Measurements from ENCODE around the gene RHBDF2. TPM values are rescaled to one million over a fixed set of nuclear protein-coding genes. Genes with fewer than 3 reads are reported as not detected.

RHBDF2 gene
- total RNA-seq, 4 donors from 2014 or later = 11.3 to 47.4 (median 23.2) TPM

DNA sequence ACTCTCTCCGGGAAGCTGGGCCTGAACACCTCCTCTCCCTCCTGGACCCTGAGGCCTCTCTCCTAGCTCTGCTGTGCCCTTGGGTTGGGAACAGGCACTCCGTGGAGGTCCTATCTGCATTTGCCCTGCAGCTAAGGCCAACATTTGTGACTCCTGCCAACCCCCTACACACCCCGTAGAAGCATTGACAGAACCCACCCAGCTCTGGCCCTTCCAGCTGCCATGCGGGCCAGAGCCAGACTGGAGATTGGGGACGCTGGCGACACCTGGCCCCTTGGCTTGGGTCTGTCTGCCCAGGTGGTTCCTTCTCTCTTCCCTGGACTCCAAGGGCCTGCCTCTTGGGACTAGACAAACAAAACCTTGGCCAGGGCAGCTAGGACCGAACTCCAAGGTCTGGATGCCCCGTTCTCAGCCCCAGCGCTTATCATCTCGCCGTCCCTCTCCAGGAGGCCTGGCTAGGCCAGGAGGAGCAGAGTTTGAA, 644 bp upstream of the RHBDF2 start:
- no peak for TF ChIP-seq POLR2AphosphoS5 (IDR thresholded peaks at IDR 0.05)
- Histone ChIP-seq H3K27me3 (peaks cover 2% of the 10 kb centered on the region), H3K4me1 (peaks cover 15 to 51% (median 24%) of the 10 kb centered on the region in 4 donors), H3K9me3 (no peaks in the 10 kb centered on the region), H3K36me3 (no peaks in the 10 kb centered on the region), H3K4me3 (peak overlapping the region in 3 of 4 donors; percentile 69 to 78 (median 75)), H3K27ac (peak overlapping the region; percentile 80 to 87 (median 85))
- 70 to 84% methylated on average over 2 to 10 of the region's 11 CpGs for WGBS, 2 donors (ENCODE audit: low coverage in 1 of 2)
- in situ Hi-C loops (cut with MboI; ENCODE audit: low pct_ligation_motif_present in 1 of 4, low pct_unique_long_range_greater_than_20kb in 1 of 4, low sequenced_read_pairs in 3 of 4) = no loop called here
- DNase-seq = no peak
- intact Hi-C loops (cut with DNase I; ENCODE audit: low total_unique reads) = loop anchor here (10.0 kb wide), 1 partner anchor 197 kb away; the partner anchor contains the start of gene QRICH2

DNA sequence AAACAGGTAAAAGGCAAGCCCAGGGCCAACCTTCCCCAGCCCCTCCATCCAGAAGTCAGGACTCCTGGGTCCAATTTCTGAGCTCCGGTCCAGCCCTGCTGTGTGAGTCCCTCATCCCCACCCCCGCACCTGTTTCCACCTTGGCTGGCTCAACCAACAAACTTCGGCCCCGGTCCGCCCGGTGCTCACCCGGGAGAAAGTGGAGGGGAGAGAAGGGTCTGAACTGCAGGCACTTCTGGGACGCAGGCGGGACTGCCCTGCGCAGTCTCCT, 541 bp downstream of the RHBDF2 start:
- Histone ChIP-seq H3K4me1 (peaks cover 15 to 43% (median 23%) of the 10 kb centered on the region in 4 donors), H3K27me3 (no peaks in the 10 kb centered on the region), H3K27ac (peak overlapping the region; percentile 80 to 87 (median 85)), H3K4me3 (peak overlapping the region; percentile 56 to 78 (median 72)), H3K9me3 (no peaks in the 10 kb centered on the region), H3K36me3 (no peaks in the 10 kb centered on the region)
- in situ Hi-C loops (cut with MboI; ENCODE audit: low pct_ligation_motif_present in 1 of 4, low pct_unique_long_range_greater_than_20kb in 1 of 4, low sequenced_read_pairs in 3 of 4) (no loop called here), intact Hi-C loops (cut with DNase I; ENCODE audit: low total_unique reads) (loop anchor here (10.0 kb wide), 1 partner anchor 196 kb away; the partner anchor contains the start of gene QRICH2)
- TF ChIP-seq, protein P1, sequence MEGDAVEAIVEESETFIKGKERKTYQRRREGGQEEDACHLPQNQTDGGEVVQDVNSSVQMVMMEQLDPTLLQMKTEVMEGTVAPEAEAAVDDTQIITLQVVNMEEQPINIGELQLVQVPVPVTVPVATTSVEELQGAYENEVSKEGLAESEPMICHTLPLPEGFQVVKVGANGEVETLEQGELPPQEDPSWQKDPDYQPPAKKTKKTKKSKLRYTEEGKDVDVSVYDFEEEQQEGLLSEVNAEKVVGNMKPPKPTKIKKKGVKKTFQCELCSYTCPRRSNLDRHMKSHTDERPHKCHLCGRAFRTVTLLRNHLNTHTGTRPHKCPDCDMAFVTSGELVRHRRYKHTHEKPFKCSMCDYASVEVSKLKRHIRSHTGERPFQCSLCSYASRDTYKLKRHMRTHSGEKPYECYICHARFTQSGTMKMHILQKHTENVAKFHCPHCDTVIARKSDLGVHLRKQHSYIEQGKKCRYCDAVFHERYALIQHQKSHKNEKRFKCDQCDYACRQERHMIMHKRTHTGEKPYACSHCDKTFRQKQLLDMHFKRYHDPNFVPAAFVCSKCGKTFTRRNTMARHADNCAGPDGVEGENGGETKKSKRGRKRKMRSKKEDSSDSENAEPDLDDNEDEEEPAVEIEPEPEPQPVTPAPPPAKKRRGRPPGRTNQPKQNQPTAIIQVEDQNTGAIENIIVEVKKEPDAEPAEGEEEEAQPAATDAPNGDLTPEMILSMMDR (IDR thresholded peaks at IDR 0.05) = no peak
- TF ChIP-seq EP300 (IDR thresholded peaks at IDR 0.05; ENCODE audit: low read depth) (no peak), POLR2A (IDR thresholded peaks at IDR 0.05) (no peak), POLR2AphosphoS5 (IDR thresholded peaks at IDR 0.05) (no peak)
- no peak for DNase-seq
- 12% methylated on average over 10 of the region's 10 CpGs; no CpG with 5 or more reads in 1 of the 2 donors for WGBS, 2 donors (ENCODE audit: low coverage in 1 of 2)

DNA sequence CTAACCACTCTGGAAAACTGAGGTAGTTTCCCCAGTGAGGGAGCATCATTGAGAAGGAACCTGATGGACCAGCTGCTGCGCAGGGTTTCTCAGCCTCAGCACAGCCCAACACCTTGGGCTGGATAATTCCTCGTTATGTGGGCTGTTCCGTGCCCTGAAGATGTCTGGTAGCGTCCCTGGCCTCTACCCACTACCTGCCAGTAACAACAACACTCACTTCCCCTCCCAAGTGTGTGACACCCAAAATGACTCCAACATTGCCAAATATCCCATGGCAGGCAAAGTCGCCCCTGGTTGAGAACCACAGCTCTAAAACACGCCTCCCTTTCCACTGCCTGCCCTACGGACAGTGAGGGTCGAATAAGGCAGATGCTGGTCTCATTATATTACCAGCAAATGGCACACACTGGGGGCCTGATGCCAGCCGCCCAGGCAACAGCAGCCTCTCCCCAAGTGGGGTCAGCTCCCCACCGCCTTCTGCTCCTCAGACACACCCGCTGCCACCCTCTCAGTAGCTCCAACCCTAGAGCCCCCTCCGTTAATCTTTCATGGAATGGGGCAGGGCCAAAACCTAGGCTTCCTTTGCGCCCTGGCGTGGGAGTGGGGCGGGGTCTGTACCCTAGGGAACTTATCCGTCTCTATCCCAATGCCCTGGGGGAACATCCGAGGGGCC, 1.0 kb downstream of the RHBDF2 start:
- Histone ChIP-seq H3K27me3 (no peaks in the 10 kb centered on the region), H3K4me3 (peak overlapping the region in 3 of 4 donors; percentile 69 to 78 (median 75)), H3K27ac (peak overlapping the region; percentile 80 to 87 (median 85)), H3K36me3 (no peaks in the 10 kb centered on the region), H3K9me3 (no peaks in the 10 kb centered on the region), H3K4me1 (peaks cover 15 to 43% (median 23%) of the 10 kb centered on the region in 4 donors)
- TF ChIP-seq POLR2AphosphoS5 (IDR thresholded peaks at IDR 0.05) = no peak
- no peak for TF ChIP-seq EP300 (IDR thresholded peaks at IDR 0.05; ENCODE audit: low read depth)
- TF ChIP-seq POLR2A (IDR thresholded peaks at IDR 0.05) = no peak
- TF ChIP-seq, protein P1 (IDR thresholded peaks at IDR 0.05) = no peak
- intact Hi-C loops (cut with DNase I; ENCODE audit: low total_unique reads) (loop anchor here (10.0 kb wide), 1 partner anchor 195 kb away; the partner anchor contains the start of gene QRICH2), in situ Hi-C loops (cut with MboI; ENCODE audit: low pct_ligation_motif_present in 1 of 4, low pct_unique_long_range_greater_than_20kb in 1 of 4, low sequenced_read_pairs in 3 of 4) (no loop called here)
- DNase-seq = peak; percentile 29
- WGBS, 2 donors (ENCODE audit: low coverage in 1 of 2) = 45 to 80% methylated on average over 1 to 17 of the region's 17 CpGs

DNA sequence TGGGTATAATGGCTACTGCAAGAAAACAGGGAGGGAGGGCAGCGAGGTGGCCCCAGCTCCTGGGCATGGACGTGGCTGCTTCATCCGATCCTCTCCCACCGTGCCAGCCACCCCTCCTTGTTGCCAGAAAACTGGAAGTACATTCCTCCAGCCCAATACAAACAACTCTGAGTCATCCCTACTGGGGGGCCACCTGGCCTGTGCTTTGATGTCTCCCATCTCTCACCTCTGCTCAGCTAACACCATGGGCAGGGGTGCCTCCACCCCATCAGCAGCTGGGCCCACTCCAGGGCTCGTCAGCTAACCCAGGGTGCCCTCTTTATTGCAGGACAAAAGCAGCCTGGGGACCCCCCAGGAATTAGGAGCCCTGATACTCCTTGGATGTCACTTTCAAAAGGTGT, 2.0 kb downstream of the RHBDF2 start:
- Histone ChIP-seq H3K36me3 (no peaks in the 10 kb centered on the region), H3K27me3 (no peaks in the 10 kb centered on the region), H3K27ac (peak overlapping the region; percentile 80 to 87 (median 85)), H3K4me3 (peak overlapping the region in 2 of 4 donors; percentile 69 to 75), H3K9me3 (no peaks in the 10 kb centered on the region), H3K4me1 (peaks cover 15 to 45% (median 25%) of the 10 kb centered on the region in 4 donors)
- DNase-seq = no peak
- 61% methylated on average over 5 of the region's 5 CpGs; no CpG with 5 or more reads in 1 of the 2 donors for WGBS, 2 donors (ENCODE audit: low coverage in 1 of 2)
- in situ Hi-C loops (cut with MboI; ENCODE audit: low pct_ligation_motif_present in 1 of 4, low pct_unique_long_range_greater_than_20kb in 1 of 4, low sequenced_read_pairs in 3 of 4) (no loop called here), intact Hi-C loops (cut with DNase I; ENCODE audit: low total_unique reads) (no loop called here)
- TF ChIP-seq POLR2A (IDR thresholded peaks at IDR 0.05) = peak; percentile 9
- TF ChIP-seq POLR2AphosphoS5 (IDR thresholded peaks at IDR 0.05) = no peak
- TF ChIP-seq, protein P1 (IDR thresholded peaks at IDR 0.05) = no peak
